Measurements from ENCODE around the gene TLCD3A.
"Not testable (repeated sequence)": the region's sequence is repeated elsewhere in the genome, so short reads cannot be mapped to it uniquely, and the experiment has no call there.

Gene TLCD3A

GRCh38 chr17:781805-782731 lies 49.7 kb downstream of the TLCD3A start, which contains the start of the genes GLOD4 and MRM3:
GLOD4 (minus strand) TSS chr17:782280; CDS start chr17:782255, 25 bp downstream.
MRM3 (plus strand) TSS chr17:782353; CDS start chr17:782379, 26 bp downstream.
- TF ChIP-seq CTCF (IDR thresholded peaks at IDR 0.05), result no peak
- peak within 1 kb of the TSS; percentile 98 for H3K4me3 ChIP-seq
- peak; percentile 92 for DNase-seq (ENCODE audit: low spot score)
- peak within 1 kb of the TSS; percentile 71 to 89 for H3K27ac ChIP-seq

- no peak for DNase-seq (ENCODE audit: low spot score)
- Histone ChIP-seq H3K27ac (no peak overlapping the region), H3K4me3 (no peak overlapping the region)
- TF ChIP-seq CTCF (IDR thresholded peaks at IDR 0.05), result no peak
Measured at GRCh38 chr17:784143-784542, 51.7 kb downstream of the TLCD3A start.

- DNase-seq (ENCODE audit: low spot score); H3K4me3 ChIP-seq; H3K27ac ChIP-seq: not testable (repeated sequence)
Measured at GRCh38 chr17:785901-786300, 53.5 kb downstream of the TLCD3A start.

- no peak for DNase-seq (ENCODE audit: low spot score)
- H3K4me3 ChIP-seq, result no peak overlapping the region
- TF ChIP-seq CTCF (IDR thresholded peaks at IDR 0.05), result no peak
- H3K27ac ChIP-seq, result no peak overlapping the region
Measured at GRCh38 chr17:787641-788221, 55.3 kb downstream of the TLCD3A start.

GRCh38 chr17:788551-788950 lies 56.2 kb downstream of the TLCD3A start:
- Histone ChIP-seq H3K27ac (no peak overlapping the region), H3K4me3 (no peak overlapping the region)
- no peak for DNase-seq (ENCODE audit: low spot score)
- no peak for TF ChIP-seq CTCF (IDR thresholded peaks at IDR 0.05)

GRCh38 chr17:789160-789840 lies 56.9 kb downstream of the TLCD3A start:
- Histone ChIP-seq H3K27ac (peak overlapping the region; percentile 42 to 68), H3K4me3 (no peak overlapping the region)
- no peak for DNase-seq (ENCODE audit: low spot score)
- no peak for TF ChIP-seq CTCF (IDR thresholded peaks at IDR 0.05)

- DNase-seq (ENCODE audit: low spot score); H3K4me3 ChIP-seq: not testable (repeated sequence)
Measured at GRCh38 chr17:789931-790873, 57.8 kb downstream of the TLCD3A start.

GRCh38 chr17:790874-791247 lies 58.5 kb downstream of the TLCD3A start:
- not testable (repeated sequence) for DNase-seq (ENCODE audit: low spot score); H3K27ac ChIP-seq; H3K4me3 ChIP-seq

More at GRCh38 chr17:789931-790873, 57.8 kb downstream of the TLCD3A start:
- peak overlapping the region; percentile 42 to 68 for H3K27ac ChIP-seq

All from coronary artery (tissue), 2 donors.